Measurements from ENCODE around the gene CPED1. TPM values are rescaled to one million over a fixed set of nuclear protein-coding genes. Genes with fewer than 3 reads are reported as not detected.

Gene CPED1
- total RNA-seq, 4 donors from 2014 or later, result 1.3 to 5.6 (median 3.6) TPM

DNA sequence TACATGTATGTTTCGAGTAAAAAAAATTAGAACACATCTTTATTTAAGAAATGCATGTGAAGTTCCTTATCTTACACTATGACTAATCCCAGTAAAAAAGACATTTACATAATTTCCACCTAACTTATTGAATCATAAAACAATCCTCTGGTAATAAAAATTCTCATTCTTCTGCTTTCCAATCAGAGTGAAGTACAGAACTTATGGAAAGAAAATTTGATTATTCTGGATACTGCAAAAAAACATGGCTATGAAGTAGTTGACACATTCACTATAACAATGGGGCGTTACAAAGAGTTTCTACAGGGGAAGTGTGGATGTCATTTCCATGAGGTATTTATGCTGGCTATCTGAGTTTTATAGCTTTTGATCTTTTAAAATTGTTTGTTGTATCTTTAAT, 282.6 kb downstream of the CPED1 start:
- peaks cover 3% of the 10 kb centered on the region for H3K36me3 ChIP-seq
- no peak overlapping the region for H3K4me3 ChIP-seq
- no peak overlapping the region for H3K27ac ChIP-seq
- H3K27me3 ChIP-seq, result no peaks in the 10 kb centered on the region
- H3K4me1 ChIP-seq, result peaks cover 16% of the 10 kb centered on the region
- 82% methylated on average over 2 of the region's 2 CpGs for WGBS
- no peak for TF ChIP-seq POLR2AphosphoS5 (IDR thresholded peaks at IDR 0.05)
- no peak for TF ChIP-seq EP300 (IDR thresholded peaks at IDR 0.05)
- no peak for TF ChIP-seq POLR2A (IDR thresholded peaks at IDR 0.05)
- TF ChIP-seq, protein P1, sequence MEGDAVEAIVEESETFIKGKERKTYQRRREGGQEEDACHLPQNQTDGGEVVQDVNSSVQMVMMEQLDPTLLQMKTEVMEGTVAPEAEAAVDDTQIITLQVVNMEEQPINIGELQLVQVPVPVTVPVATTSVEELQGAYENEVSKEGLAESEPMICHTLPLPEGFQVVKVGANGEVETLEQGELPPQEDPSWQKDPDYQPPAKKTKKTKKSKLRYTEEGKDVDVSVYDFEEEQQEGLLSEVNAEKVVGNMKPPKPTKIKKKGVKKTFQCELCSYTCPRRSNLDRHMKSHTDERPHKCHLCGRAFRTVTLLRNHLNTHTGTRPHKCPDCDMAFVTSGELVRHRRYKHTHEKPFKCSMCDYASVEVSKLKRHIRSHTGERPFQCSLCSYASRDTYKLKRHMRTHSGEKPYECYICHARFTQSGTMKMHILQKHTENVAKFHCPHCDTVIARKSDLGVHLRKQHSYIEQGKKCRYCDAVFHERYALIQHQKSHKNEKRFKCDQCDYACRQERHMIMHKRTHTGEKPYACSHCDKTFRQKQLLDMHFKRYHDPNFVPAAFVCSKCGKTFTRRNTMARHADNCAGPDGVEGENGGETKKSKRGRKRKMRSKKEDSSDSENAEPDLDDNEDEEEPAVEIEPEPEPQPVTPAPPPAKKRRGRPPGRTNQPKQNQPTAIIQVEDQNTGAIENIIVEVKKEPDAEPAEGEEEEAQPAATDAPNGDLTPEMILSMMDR (IDR thresholded peaks at IDR 0.05), result no peak
- DNase-seq (ENCODE audit: low spot score in 2 of 2), result no peak
- no peaks in the 10 kb centered on the region for H3K9me3 ChIP-seq

DNA sequence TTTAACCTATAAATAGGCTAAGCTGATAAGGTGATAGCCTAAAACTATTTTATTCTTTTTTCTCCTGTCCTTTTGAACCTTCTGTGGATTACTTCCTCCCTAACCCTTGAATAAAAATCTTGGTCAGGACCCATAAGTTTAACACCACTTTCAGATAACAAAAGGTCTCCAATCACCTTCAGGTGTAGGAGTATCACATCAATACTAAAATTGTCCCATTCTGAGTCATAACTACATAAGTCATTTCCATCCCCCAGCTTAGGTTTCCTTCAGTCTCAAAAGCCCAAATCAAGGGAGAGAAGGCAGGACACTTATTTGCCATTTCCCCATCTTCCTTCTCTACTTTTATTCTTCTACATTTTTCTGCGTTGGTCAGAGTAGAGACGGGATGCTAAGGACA, 283.4 kb downstream of the CPED1 start:
- no peak overlapping the region for H3K4me3 ChIP-seq
- no peak overlapping the region for H3K27ac ChIP-seq
- H3K36me3 ChIP-seq, result peaks cover 3% of the 10 kb centered on the region
- peaks cover 16% of the 10 kb centered on the region for H3K4me1 ChIP-seq
- no peaks in the 10 kb centered on the region for H3K9me3 ChIP-seq
- no peak for TF ChIP-seq POLR2A (IDR thresholded peaks at IDR 0.05)
- DNase-seq (ENCODE audit: low spot score in 2 of 2), result no peak
- H3K27me3 ChIP-seq, result no peaks in the 10 kb centered on the region
- WGBS, result 95% methylated on average over 2 of the region's 2 CpGs

DNA sequence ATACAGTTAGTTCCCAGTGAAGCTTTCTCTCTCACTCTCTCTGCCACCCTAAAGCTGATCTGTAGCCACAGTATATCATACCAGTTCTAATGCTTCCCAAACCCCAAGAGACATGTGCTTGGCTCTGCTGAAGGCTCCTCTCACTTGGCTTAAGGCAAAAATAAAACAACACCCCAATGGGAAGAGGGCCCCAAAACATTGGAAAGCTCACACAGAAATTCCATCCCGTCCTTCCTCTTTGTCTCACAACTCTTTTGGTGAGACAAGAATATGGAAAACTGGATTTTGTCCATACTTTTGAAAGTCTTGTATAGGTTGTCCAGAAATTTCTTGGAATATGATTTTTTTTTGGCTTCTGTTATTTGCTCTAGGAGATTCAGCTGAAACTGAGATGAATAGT, 284.2 kb downstream of the CPED1 start:
- no peak for DNase-seq (ENCODE audit: low spot score in 2 of 2)
- no peaks in the 10 kb centered on the region for H3K9me3 ChIP-seq
- WGBS, result 88% methylated on average over 1 of the region's 1 CpG
- TF ChIP-seq POLR2AphosphoS5 (IDR thresholded peaks at IDR 0.05), result no peak
- peaks cover 16% of the 10 kb centered on the region for H3K4me1 ChIP-seq
- H3K36me3 ChIP-seq, result peaks cover 2% of the 10 kb centered on the region
- no peak overlapping the region for H3K27ac ChIP-seq
- H3K27me3 ChIP-seq, result no peaks in the 10 kb centered on the region
- H3K4me3 ChIP-seq, result no peak overlapping the region

DNA sequence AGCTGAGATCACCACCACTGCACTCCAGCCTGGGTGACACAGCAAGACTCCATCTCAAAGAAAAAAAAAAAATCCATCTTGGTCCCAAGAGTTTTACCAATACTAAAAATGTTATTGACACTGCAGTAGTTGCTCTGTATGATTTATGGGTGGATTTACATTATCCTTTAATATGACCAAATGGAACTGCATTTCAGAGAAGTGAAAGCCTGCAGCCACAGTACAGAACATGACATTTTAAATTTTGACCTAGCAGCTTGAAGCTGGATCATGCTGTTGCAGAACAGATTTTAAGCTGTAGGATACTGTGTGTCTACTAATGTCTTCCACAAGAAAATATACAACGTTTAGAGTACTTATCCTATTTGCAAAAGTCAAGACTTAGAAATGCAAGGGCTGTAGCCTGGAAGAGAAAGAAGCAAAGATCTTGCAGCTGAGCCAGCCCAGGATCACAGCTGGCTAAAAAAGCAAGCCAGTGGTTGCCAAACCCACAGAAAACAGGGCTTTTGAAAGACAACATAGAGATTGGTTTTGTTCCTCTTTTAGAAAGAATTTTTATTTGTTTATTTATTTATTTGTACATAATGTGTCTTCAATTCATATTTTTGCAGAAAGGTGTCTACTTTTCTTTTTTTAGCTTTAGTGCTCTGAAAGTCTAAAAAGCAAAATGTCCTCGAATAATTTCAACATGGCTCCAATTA, 285.1 kb downstream of the CPED1 start:
- H3K27ac ChIP-seq, result no peak overlapping the region
- H3K4me1 ChIP-seq, result peaks cover 16% of the 10 kb centered on the region
- no peak for DNase-seq (ENCODE audit: low spot score in 2 of 2)
- H3K4me3 ChIP-seq, result no peak overlapping the region
- WGBS, result 39% methylated on average over 2 of the region's 2 CpGs
- no peaks in the 10 kb centered on the region for H3K36me3 ChIP-seq
- TF ChIP-seq POLR2AphosphoS5 (IDR thresholded peaks at IDR 0.05) (no peak), POLR2A (IDR thresholded peaks at IDR 0.05) (no peak), EP300 (IDR thresholded peaks at IDR 0.05) (no peak)
- TF ChIP-seq, protein P1 (IDR thresholded peaks at IDR 0.05), result no peak
- H3K27me3 ChIP-seq, result no peaks in the 10 kb centered on the region
- no peaks in the 10 kb centered on the region for H3K9me3 ChIP-seq

DNA sequence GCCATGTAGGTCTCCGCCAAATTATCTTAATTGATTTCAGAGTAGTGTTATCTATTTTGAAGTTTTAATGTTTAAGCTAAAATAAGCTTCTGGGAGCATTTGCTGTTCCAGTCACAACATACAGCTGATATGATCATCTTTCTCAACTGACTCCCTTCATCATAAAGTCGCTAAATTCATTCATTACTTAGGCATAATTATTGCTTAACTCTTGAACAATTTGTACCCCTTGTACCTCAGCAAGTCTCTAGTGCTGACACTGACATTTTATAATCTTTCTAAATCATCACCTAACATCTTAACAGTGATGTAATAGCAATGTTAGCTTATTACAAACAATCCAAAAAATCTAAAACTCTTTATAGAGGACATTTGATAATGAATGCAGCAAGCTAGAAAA, 286.0 kb downstream of the CPED1 start:
- no peak for DNase-seq (ENCODE audit: low spot score in 2 of 2)

DNA sequence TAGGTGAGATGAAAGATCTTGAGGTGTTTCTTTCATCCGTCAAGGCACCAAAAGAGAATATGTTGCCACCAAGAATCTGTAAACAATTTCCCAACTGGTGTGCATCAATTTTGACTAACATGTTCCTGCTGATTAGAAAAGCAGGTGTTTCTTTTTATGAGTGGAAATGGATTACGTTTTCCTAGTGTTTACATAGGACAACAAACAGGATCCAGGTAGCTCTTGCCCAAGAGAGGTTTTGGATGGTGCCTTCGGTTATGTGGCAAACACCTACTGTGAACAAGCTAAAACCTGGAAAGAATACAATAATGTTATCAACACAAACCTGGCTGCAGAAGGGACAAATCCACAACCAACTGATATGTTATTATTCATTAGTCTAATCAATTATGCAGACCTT, 286.7 kb downstream of the CPED1 start:
- TF ChIP-seq POLR2AphosphoS5 (IDR thresholded peaks at IDR 0.05), result no peak
- TF ChIP-seq POLR2A (IDR thresholded peaks at IDR 0.05), result no peak
- TF ChIP-seq EP300 (IDR thresholded peaks at IDR 0.05), result no peak
- TF ChIP-seq, protein P1 (IDR thresholded peaks at IDR 0.05), result no peak
- DNase-seq (ENCODE audit: low spot score in 2 of 2), result no peak
- Histone ChIP-seq H3K4me3 (no peak overlapping the region), H3K4me1 (peaks cover 16% of the 10 kb centered on the region), H3K36me3 (no peaks in the 10 kb centered on the region), H3K27me3 (no peaks in the 10 kb centered on the region), H3K9me3 (no peaks in the 10 kb centered on the region), H3K27ac (peak overlapping the region; percentile 49)
- 65% methylated on average over 3 of the region's 3 CpGs for WGBS

More for the DNA sequence above, 286.0 kb downstream of the CPED1 start:
- peaks cover 16% of the 10 kb centered on the region for H3K4me1 ChIP-seq
- no peaks in the 10 kb centered on the region for H3K9me3 ChIP-seq
- TF ChIP-seq, protein P1 (IDR thresholded peaks at IDR 0.05), result no peak
- no peak for TF ChIP-seq POLR2A (IDR thresholded peaks at IDR 0.05)
- no peak for TF ChIP-seq POLR2AphosphoS5 (IDR thresholded peaks at IDR 0.05)
- no peak for TF ChIP-seq EP300 (IDR thresholded peaks at IDR 0.05)
- 51% methylated on average over 2 of the region's 2 CpGs for WGBS
- H3K27me3 ChIP-seq, result no peaks in the 10 kb centered on the region
- peak overlapping the region; percentile 49 for H3K27ac ChIP-seq
- no peak overlapping the region for H3K4me3 ChIP-seq
- H3K36me3 ChIP-seq, result no peaks in the 10 kb centered on the region

Data from suprapubic skin (tissue), 4 donors.